ENCODE data around the gene RPL13. TPM values are rescaled to one million over a fixed set of nuclear protein-coding genes. Genes with fewer than 3 reads are reported as not detected.
A peak's percentile ranks its signal among the peaks of the same experiment; 100 is the strongest.

RPL13 gene
- total and polyA plus RNA-seq, 2 of the 13 experiments (the other 11 are each of a cell fraction or from before 2014, with no cell fraction given): 2,988 to 4,411 TPM

GRCh38 chr16:89607453-89607852 is 47.0 kb downstream of the RPL13 start (continued):
- TF ChIP-seq ZXDC (CRISPR knock-in tag; IDR thresholded peaks at IDR 0.05): no peak

- CTCF ChIA-PET (ENCODE audit: low intra/inter-chr PET ratio, low total read pairs): no interaction called here
- Histone ChIP-seq H3K27me3 (ENCODE audit: control insufficient read depth in 1 of 2, insufficient read depth in 2 of 2, low read length in 2 of 2) (peaks cover 8 to 34% of the 10 kb centered on the region in 2 experiments), H3K9me3 (ENCODE audit: low read length) (no peaks in the 10 kb centered on the region), H2AFZ (ENCODE audit: low read length) (no peak overlapping the region), H3K4me1 (ENCODE audit: insufficient read depth, low read length) (peaks cover 28% of the 10 kb centered on the region), H3K36me3 (replicated peaks in 1 of 2; ENCODE audit: control insufficient read depth in 1 of 2, insufficient read depth in 2 of 2, low read length in 2 of 2) (no peaks in the 10 kb centered on the region), H3K27ac (ENCODE audit: extremely low read length, insufficient read depth, low read length) (no peak overlapping the region), H4K20me1 (ENCODE audit: insufficient read depth, low read length) (no peaks in the 10 kb centered on the region), H3K4me3 (replicated peaks in 1 of 3; ENCODE audit: insufficient read depth in 1 of 3, low read depth in 2 of 3, low read length in 3 of 3) (peak overlapping the region in 1 of 3 experiments; percentile 9; a peak in 2 of 6 replicates), H3K9ac (ENCODE audit: insufficient read depth, low read depth, low read length) (no peak overlapping the region), H3K79me2 (ENCODE audit: insufficient read depth, low read length) (no peaks in the 10 kb centered on the region), H3K4me2 (ENCODE audit: low read depth, low read length) (peak overlapping the region; percentile 62)
- ATAC-seq (peak; percentile 64), DNase-seq (ENCODE audit: low spot score) (no peak), FAIRE-seq (no peak)
- WGBS (ENCODE audit: low lambda C conversion rate): 40% methylated on average over 32 of the region's 32 CpGs
- POLR2A ChIA-PET: no interaction called here
- intact Hi-C loops (cut with micrococcal nuclease; ENCODE audit: unreplicated experiment) (no loop called here), in situ Hi-C loops (cut with HindIII; ENCODE audit: extremely low pct_ligation_motif_present, low pct_unique_long_range_greater_than_20kb) (no loop called here)
- BruUV-seq (replicated peaks): no TSS peak
- TF ChIP-seq CBX1 (IDR thresholded peaks at IDR 0.05; ENCODE audit: low read depth) (no peak), ARHGAP35 (CRISPR knock-in tag; IDR thresholded peaks at IDR 0.05; ENCODE audit: borderline replicate concordance) (no peak), ZNF776 (CRISPR knock-in tag; IDR thresholded peaks at IDR 0.05) (no peak), ZNF607 (CRISPR knock-in tag; IDR thresholded peaks at IDR 0.05; ENCODE audit: borderline replicate concordance) (no peak), ZNF883 (CRISPR knock-in tag; IDR thresholded peaks at IDR 0.05; ENCODE audit: not compliant biosample characterization) (peak; percentile 20), JUN (CRISPR knock-in tag; IDR thresholded peaks at IDR 0.05) (no peak), ZNF251 (CRISPR knock-in tag; IDR thresholded peaks at IDR 0.05) (no peak), KLF6 (CRISPR knock-in tag; IDR thresholded peaks at IDR 0.05) (no peak), ZNF83 (CRISPR knock-in tag; IDR thresholded peaks at IDR 0.05; ENCODE audit: borderline replicate concordance) (no peak), CTCF (CRISPR knock-in tag; IDR thresholded peaks at IDR 0.05) (peak; percentile 33), ZFP36L1 (CRISPR knock-in tag; IDR thresholded peaks at IDR 0.05) (no peak), ZNF350 (CRISPR knock-in tag; IDR thresholded peaks at IDR 0.05; ENCODE audit: borderline replicate concordance, low read depth) (0 out of 2 replicates have a peak, but pooled peaks have one; percentile 9), LBX2 (CRISPR knock-in tag; IDR thresholded peaks at IDR 0.05; ENCODE audit: borderline replicate concordance) (no peak), FIP1L1 (IDR thresholded peaks at IDR 0.05; ENCODE audit: borderline replicate concordance, insufficient read depth, low read depth, low read length) (no peak), ETV5 (CRISPR knock-in tag; IDR thresholded peaks at IDR 0.05; ENCODE audit: borderline replicate concordance) (no peak; the same call in 1 of the 2 replicates)
Measured at GRCh38 chr16:89607937-89608740, 47.7 kb downstream of the RPL13 start.
